ENCODE data around the gene C22orf23. TPM values are rescaled to one million over a fixed set of nuclear protein-coding genes. Genes with fewer than 3 reads are reported as not detected.

The C22orf23 gene
- total and polyA plus RNA-seq, 2 of the 4 experiments (the other 2 are of a cell fraction), result 0.39 to 0.54 TPM

DNA sequence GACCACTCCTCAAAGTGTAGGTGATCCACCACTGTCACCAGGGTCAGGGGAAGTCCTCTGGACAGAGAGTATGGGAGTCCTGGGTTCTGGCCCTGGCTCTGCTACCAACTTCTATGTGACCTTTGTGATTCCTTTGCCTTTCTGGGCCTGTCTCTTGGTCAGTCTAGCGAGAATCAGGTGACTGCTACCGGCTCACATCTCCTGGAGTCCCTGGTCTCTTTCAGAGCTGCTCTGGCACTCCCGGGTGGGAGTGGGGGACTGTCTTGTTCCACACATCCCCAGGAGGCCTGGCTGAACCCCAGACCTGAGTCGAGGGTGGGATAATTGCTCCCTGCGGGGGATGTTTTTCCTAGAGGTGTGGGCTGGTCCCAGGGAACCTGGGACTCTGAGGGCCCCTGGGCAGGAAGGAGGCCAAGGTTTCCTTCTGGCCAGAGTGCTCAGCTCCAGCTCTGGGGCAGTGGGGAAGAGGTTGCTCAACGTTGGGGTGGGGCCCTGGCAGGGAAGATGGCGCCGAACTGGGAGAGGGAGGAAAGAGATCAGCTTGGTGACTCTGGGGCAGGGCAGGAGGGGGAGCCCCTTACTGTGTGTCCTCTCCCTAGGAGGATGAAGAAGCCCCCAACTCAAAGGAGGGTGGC is 28.9 kb upstream of the C22orf23 start:
- DNase-seq, result no peak
- Histone ChIP-seq H3K9ac (ENCODE audit: low read depth, low read length) (no peak overlapping the region), H3K56ac (ENCODE audit: extremely low read depth, insufficient read depth, low read length) (no peak overlapping the region), H3K27me3 (ENCODE audit: control insufficient read depth, insufficient read depth, low read length) (no peaks in the 10 kb centered on the region), H4K20me1 (ENCODE audit: insufficient read depth, low read length) (no peaks in the 10 kb centered on the region), H4K5ac (ENCODE audit: low read depth, low read length) (no peak overlapping the region), H4K8ac (ENCODE audit: low read depth in 2 of 2, low read length in 2 of 2) (no peak overlapping the region), H3K9me1 (ENCODE audit: insufficient read depth, low read length) (no peaks in the 10 kb centered on the region; the same call in 1 of the 2 replicates), H3K23ac (ENCODE audit: low read depth, low read length) (no peak overlapping the region), H3K4ac (ENCODE audit: low read depth, low read length) (no peak overlapping the region), H2AK9ac (replicated peaks; ENCODE audit: low read depth, low read length, poor library complexity) (no peak overlapping the region), H2BK5ac (ENCODE audit: low read depth, low read length, poor library complexity, severe bottlenecking) (no peak overlapping the region), H3K4me2 (ENCODE audit: low read depth, low read length) (no peak overlapping the region), H2BK15ac (ENCODE audit: low read depth, low read length) (no peak overlapping the region), H3K18ac (ENCODE audit: low read depth, low read length) (no peak overlapping the region), H3K4me3 (ENCODE audit: insufficient read depth, low read depth, low read length) (no peak overlapping the region), H4K91ac (ENCODE audit: insufficient read depth, low read depth, low read length) (no peak overlapping the region), H2BK120ac (ENCODE audit: low read depth, low read length) (no peak overlapping the region), H3K36me3 (ENCODE audit: control insufficient read depth, insufficient read depth, low read length) (no peaks in the 10 kb centered on the region), H2AFZ (replicated peaks; ENCODE audit: low read length, poor library complexity) (no peak overlapping the region), H2AK5ac (ENCODE audit: low read depth, low read length) (no peak overlapping the region), H3K27ac (ENCODE audit: insufficient read depth, low read length) (no peak overlapping the region), H3K79me1 (ENCODE audit: low read depth in 1 of 2, low read length in 2 of 2) (no peaks in the 10 kb centered on the region), H3K14ac (replicated peaks; ENCODE audit: low read depth, low read length) (no peak overlapping the region), H3K9me3 (ENCODE audit: control insufficient read depth, insufficient read depth, low read length) (no peaks in the 10 kb centered on the region), H3K4me1 (ENCODE audit: control insufficient read depth, insufficient read depth, low read length) (no peaks in the 10 kb centered on the region), H2BK20ac (ENCODE audit: low read depth, low read length) (no peak overlapping the region)
- ChIA-PET POLR2A (ENCODE audit: unreplicated experiment) (no interaction called here), CTCF (interaction anchor here (0.6 kb wide), 1 partner anchor 28 kb away, joined by 4 read pairs; no protein-coding TSS in a partner anchor)
- no peak for ATAC-seq (ENCODE audit: low read depth)
- no TSS peak for BruUV-seq (replicated peaks)
- intact Hi-C loops (cut with micrococcal nuclease), result no loop called here
- in situ Hi-C loops (cut with MboI; ENCODE audit: low sequenced_read_pairs), result no loop called here
- TF ChIP-seq CEBPB (IDR thresholded peaks at IDR 0.05; ENCODE audit: low read depth, low read length) (no peak), RCOR1 (IDR thresholded peaks at IDR 0.05; ENCODE audit: insufficient replicate concordance, low read length) (no peak), MAFK (IDR thresholded peaks at IDR 0.05; ENCODE audit: low read depth, low read length) (no peak), BHLHE40 (IDR thresholded peaks at IDR 0.05; ENCODE audit: low read depth, low read length) (no peak), SMC3 (IDR thresholded peaks at IDR 0.05; ENCODE audit: low read depth, low read length) (no peak), RFX5 (IDR thresholded peaks at IDR 0.05; ENCODE audit: low read depth, low read length) (no peak), MXI1 (IDR thresholded peaks at IDR 0.05; ENCODE audit: borderline replicate concordance, low read depth, low read length) (no peak)
- TF ChIP-seq, protein P1, sequence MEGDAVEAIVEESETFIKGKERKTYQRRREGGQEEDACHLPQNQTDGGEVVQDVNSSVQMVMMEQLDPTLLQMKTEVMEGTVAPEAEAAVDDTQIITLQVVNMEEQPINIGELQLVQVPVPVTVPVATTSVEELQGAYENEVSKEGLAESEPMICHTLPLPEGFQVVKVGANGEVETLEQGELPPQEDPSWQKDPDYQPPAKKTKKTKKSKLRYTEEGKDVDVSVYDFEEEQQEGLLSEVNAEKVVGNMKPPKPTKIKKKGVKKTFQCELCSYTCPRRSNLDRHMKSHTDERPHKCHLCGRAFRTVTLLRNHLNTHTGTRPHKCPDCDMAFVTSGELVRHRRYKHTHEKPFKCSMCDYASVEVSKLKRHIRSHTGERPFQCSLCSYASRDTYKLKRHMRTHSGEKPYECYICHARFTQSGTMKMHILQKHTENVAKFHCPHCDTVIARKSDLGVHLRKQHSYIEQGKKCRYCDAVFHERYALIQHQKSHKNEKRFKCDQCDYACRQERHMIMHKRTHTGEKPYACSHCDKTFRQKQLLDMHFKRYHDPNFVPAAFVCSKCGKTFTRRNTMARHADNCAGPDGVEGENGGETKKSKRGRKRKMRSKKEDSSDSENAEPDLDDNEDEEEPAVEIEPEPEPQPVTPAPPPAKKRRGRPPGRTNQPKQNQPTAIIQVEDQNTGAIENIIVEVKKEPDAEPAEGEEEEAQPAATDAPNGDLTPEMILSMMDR (conservative IDR thresholded peaks at IDR 0.05; ENCODE audit: low read depth, low read length), result no peak
- WGBS, 2 experiments (ENCODE audit: extremely low coverage in 2 of 2, insufficient read length in 1 of 2), result no CpG with 5 or more reads among the region's 8 CpGs
- dilution Hi-C loops (cut with HindIII; ENCODE audit: low sequenced_read_pairs, unreplicated experiment), result no loop called here
